Measurements from ENCODE around the gene GPR153.

GPR153 gene

DNA sequence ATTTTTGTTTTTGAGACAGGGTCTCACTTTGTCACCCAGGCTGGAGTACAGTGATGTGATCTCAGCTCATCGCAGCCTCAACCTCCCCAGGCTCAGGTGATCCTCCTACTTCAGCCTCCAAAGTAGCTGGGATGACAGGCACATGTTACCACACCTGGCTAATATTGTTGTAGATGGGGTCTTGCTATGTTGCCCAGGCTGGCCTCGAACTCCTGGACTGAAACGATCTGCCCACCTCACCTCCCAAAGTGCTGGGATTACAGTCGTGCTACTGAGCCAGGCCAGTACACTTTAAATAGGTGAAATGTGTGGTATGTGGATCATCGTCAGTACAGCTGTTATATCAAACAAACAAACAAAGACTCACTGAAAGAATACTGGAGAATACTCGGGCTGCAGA, 35.0 kb upstream of the GPR153 start:
- in situ Hi-C loops (cut with MboI; ENCODE audit: low pct_unique_long_range_greater_than_20kb, low sequenced_read_pairs, unreplicated experiment) = no loop called here
- TF ChIP-seq, protein P1, sequence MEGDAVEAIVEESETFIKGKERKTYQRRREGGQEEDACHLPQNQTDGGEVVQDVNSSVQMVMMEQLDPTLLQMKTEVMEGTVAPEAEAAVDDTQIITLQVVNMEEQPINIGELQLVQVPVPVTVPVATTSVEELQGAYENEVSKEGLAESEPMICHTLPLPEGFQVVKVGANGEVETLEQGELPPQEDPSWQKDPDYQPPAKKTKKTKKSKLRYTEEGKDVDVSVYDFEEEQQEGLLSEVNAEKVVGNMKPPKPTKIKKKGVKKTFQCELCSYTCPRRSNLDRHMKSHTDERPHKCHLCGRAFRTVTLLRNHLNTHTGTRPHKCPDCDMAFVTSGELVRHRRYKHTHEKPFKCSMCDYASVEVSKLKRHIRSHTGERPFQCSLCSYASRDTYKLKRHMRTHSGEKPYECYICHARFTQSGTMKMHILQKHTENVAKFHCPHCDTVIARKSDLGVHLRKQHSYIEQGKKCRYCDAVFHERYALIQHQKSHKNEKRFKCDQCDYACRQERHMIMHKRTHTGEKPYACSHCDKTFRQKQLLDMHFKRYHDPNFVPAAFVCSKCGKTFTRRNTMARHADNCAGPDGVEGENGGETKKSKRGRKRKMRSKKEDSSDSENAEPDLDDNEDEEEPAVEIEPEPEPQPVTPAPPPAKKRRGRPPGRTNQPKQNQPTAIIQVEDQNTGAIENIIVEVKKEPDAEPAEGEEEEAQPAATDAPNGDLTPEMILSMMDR (IDR thresholded peaks at IDR 0.05; ENCODE audit: extremely low read depth, insufficient read depth, missing control alignments) = no peak
- no peak for DNase-seq (ENCODE audit: low spot score)

DNA sequence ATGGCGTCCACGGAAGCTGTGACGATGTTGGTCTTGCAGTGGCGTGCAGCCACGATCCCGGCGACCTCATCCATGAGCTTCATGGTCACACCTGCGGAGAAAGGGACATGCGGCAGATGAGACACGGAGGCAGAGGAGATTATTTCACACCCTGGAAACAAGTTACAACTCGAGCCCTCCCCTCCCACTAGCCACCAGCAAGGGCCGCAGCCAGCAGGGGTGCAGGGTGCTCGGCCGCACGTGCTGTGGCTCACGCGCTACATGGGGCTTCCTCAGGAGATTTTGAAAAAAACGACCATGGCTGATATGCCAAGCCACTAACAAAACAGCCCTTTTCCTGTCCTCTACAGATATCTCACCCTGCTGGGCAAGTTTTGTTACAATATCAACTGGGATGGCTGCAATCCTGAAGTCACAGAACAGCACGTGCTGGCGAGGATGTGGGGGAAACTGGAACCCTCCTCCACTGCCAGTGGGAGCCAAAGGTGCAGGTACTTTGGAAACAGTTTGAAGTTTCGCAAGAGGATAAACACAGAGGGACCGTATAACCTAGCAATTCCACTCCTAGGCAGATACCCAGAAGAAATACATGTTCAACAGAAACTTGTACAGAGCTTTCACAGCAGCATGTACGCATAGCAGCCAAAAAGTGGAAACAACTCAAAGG, 34.1 kb upstream of the GPR153 start:
- in situ Hi-C loops (cut with MboI; ENCODE audit: low pct_unique_long_range_greater_than_20kb, low sequenced_read_pairs, unreplicated experiment) = no loop called here
- TF ChIP-seq, protein P1 (IDR thresholded peaks at IDR 0.05; ENCODE audit: extremely low read depth, insufficient read depth, missing control alignments) = no peak
- DNase-seq (ENCODE audit: low spot score) = no peak

DNA sequence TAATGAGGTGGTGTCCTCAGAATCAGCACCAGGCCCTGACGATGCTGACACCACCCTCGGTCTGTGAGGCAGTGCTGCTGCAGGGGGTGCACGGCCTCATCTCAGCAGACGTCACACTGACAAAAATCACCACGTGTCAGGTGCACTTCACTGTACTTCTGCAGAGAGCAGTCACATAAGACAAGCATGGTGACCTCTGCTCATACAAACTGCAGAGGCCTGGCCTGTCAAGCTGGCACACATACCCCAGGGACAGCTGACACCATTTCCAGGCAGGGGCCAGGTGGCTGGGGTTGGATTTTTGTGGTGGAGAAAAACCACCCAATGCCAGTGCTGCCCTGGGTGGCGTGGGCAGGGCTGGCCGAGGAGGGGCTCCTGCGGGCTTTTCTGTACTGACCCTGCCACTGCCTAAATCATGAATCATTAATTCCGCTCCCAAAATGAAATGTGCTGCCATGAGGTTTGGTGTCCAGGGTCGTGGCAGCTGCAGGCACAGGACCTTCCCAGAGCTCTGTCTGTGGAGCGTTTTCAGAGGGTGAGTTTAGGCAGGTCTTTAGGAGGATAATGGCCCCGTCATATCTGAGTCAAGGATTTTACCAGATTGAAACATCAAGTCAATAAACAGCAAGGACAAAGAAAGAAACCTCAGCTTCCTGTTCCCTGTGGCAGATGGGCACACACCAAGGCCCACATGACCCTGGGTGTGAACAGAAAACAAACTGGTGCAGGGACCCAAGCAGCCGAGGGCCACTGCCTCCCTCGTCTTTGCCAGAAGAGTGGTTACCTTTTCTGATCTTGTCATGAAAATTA, 33.4 kb upstream of the GPR153 start:
- in situ Hi-C loops (cut with MboI; ENCODE audit: low pct_unique_long_range_greater_than_20kb, low sequenced_read_pairs, unreplicated experiment) = no loop called here
- TF ChIP-seq, protein P1 (IDR thresholded peaks at IDR 0.05; ENCODE audit: extremely low read depth, insufficient read depth, missing control alignments) = no peak
- DNase-seq (ENCODE audit: low spot score) = no peak

DNA sequence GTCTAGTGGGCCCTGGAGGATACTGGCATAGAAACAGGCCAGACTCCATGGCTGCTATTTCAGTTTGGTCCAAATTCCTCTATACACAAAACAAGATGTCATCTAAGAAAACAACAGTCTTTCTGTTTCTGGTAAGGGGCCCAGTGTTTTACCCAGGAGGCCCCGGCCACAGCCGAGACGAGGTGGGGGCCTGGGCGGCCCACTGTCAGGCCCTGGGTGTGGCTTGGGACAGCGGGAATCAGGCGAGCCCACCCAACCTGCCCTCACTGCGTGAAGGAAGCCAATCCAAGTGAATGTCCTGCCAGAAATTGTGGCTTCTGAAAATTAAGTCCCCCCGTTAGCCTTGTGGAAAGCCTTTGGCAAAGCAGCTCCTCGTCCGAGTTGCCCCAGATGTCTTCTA, 31.2 kb upstream of the GPR153 start:
- in situ Hi-C loops (cut with MboI; ENCODE audit: low pct_unique_long_range_greater_than_20kb, low sequenced_read_pairs, unreplicated experiment) = no loop called here
- no peak for DNase-seq (ENCODE audit: low spot score)
- TF ChIP-seq, protein P1 (IDR thresholded peaks at IDR 0.05; ENCODE audit: extremely low read depth, insufficient read depth, missing control alignments) = no peak

DNA sequence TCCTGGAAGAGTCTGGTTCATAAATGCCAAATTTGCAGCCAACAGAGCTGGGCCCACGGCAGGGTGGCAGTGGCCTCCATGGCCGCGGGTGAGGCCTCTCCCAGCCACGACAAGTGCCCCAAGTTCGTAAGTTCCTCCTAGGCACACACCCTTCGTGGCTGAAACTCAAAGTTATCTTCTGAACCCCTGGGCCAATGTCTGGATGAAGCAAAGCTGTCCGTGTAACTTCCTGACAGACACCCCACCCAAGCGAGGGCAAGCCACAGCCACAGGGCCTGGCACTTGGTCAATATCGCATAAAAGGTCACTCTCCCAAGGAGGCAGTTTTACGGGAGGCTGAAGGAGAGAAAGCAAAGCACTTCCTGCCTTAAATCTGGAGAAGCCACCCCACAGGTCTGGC, 27.8 kb upstream of the GPR153 start:
- in situ Hi-C loops (cut with MboI; ENCODE audit: low pct_unique_long_range_greater_than_20kb, low sequenced_read_pairs, unreplicated experiment) = no loop called here
- TF ChIP-seq, protein P1 (IDR thresholded peaks at IDR 0.05; ENCODE audit: extremely low read depth, insufficient read depth, missing control alignments) = no peak
- no peak for DNase-seq (ENCODE audit: low spot score)

DNA sequence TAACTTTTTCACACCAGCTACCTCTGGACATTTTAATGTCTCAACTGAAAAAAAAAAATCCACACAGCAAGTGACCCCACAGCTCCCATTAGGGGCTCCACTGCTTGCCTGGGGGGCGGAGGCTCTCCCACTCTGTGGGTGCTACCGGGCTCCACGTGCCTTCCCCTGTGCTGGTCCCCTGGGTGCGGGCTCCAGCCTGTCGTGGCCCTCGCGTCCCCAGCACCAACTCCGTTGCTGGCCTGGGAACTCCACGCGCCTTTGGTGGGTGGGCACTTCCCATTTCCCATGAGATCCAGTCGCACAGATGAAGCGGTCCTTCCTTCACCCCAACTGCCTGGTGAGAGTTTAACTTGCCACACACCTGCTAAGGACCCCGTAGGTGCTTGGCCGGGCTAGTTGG, 27.1 kb upstream of the GPR153 start:
- in situ Hi-C loops (cut with MboI; ENCODE audit: low pct_unique_long_range_greater_than_20kb, low sequenced_read_pairs, unreplicated experiment) = no loop called here
- DNase-seq (ENCODE audit: low spot score) = no peak
- TF ChIP-seq, protein P1 (IDR thresholded peaks at IDR 0.05; ENCODE audit: extremely low read depth, insufficient read depth, missing control alignments) = no peak
